Measurements from ENCODE around the gene MC2R. TPM values are rescaled to one million over a fixed set of nuclear protein-coding genes. Genes with fewer than 3 reads are reported as not detected.
"Not testable (repeated sequence)": the region's sequence is repeated elsewhere in the genome, so short reads cannot be mapped to it uniquely, and the experiment has no call there.

The MC2R gene
- total RNA-seq, 1 donor = not detected

DNA sequence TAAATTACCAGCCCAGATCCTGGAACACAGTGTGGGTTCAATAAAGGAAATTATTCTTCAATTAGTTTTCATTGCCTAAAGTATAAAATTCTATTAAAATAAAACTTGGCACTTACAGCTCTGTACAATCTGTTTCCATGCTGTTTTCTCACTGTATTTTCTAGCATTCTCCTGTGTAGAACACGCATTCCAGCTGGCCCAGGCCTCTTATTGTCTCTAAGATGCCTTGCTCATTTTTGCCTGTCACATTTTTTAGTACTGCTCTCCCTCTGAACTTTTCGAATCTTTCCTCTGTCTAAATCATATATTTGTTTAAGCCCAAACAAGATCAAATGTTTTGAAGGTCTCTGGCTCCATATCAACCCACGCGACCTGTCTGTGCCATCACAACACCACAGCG is 20.8 kb downstream of the MC2R start:
- no peak for DNase-seq (ENCODE audit: low read depth in 2 of 3, low spot score in 2 of 3)

DNA sequence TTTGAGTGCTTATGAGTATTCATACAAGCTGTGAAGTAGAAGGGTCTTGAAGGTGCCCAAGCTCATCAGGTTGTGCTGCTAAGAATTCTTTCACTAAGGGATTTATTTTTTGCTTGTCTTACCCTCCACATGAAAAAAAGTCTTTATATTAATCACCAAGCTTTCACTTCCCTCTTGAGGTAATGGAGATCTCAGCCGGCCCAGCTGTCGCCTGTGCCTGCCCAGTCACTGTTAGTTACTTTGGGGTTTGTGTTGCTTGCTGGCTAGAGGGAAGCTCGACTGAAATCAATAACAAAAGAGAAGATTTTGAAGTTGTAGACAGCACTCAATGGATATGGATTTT is 21.9 kb downstream of the MC2R start:
- DNase-seq (ENCODE audit: low read depth in 2 of 3, low spot score in 2 of 3) = no peak

DNA sequence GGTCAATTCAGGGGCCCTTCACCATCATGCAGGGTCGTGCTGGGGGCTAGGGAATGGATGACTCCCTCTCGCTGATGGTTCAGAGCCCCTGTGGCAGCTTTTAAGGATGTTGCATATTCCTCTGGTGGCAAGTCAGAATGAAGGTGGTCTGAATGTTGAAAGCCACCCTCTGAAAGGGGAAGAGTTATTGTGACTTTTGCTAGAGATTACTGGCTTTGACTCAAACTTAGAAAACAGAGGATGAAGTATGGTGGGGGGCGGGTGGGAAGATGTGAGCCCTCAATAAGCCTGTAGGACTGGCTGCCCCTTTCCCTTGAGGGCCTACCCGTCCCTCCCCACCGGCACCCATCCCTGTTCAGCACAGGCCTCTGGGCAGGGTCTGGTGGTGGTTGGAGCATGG is 23.2 kb downstream of the MC2R start:
- DNase-seq (ENCODE audit: low read depth in 2 of 3, low spot score in 2 of 3) = no peak

DNA sequence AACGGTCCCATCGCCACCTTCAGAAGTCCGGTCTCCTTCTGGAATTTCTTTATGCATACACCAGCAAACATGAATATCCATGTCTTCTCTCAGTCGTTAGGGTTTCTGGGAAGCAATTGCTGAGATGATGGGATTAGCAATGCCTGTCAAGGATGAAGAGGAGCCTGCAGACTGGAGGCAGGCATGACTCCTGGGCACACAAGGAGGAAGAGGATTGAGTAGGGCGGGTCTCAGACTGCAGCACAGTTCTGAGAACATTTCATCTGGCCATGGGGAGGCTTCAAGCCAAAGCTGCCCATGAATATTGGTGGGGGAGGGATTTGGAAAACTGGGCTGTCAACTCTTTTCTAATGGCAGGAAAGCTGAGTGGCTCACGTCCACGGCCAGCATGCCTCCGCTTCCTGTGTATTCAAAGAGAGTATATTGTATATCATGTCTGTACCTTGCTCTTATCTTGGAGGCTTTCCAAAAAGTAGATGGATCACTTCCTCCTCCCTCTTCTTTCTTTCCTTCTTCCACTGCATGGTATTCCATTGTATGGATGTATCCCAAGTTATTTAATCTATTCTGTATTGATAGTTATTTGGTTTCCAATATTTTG is 24.5 kb downstream of the MC2R start:
- no peak for DNase-seq (ENCODE audit: low read depth in 2 of 3, low spot score in 2 of 3)

DNA sequence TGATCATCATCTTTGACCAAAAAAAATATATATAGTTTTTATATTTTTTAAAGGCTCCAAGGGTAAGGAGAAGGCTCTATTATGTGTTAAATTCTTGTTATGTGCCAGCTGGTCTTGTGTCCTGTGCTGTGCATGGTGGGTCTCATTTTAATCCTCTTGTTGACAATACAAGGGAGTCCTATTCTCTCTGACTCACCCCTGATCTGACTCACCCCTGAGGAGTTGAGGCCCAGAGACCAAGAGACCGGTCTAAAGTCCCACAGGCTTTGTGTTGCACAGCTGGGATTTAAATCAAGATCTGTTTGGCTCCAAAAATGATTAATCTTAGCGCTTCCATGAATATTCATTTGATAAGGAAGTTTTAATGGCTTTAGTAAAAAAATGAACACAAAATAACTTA is 25.7 kb downstream of the MC2R start:
- DNase-seq (ENCODE audit: low read depth in 2 of 3, low spot score in 2 of 3) = no peak

DNA sequence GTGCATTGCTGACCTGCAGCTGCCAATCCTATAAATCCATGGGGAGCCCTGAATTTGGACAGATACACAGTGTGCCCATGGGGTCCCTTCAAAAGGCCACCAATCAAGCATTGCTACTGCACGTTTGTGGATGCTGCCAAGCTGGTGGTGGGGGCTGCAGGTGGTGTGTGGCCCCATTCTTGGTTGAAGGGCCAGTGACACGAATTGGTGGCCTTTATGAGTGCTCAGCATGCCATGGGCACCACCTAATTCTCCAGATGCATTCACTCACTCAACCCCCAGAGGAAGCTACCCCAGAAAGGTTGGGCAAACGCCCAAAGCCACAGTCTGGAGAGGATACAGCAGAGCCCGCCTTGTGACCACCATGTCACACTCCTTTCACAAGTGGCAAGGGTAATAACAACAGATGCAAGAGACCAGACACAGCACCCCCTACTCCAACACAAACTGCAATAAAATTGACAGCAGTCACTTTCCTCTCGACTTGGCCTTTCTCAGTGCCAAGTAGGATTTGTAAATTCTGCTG is 27.1 kb downstream of the MC2R start:
- no peak for DNase-seq (ENCODE audit: low read depth in 2 of 3, low spot score in 2 of 3)

DNA sequence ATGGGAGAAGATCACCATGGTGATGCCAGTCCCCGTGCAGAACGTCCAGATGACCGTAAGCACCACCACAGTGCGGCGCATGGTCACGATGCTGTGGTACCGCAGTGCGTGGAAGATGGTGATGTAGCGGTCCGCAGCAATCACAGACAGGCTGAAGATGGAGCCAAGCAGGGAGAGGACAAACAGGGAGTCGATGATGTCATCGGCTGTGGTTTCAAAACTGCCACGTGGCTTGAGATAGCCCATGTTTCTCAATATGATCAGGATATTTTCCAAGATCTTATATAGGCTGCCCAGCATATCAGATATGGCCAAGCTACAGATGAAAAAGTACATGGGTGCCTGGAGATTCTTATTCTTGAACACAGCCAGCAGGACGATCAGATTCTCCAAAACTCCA is 30.3 kb downstream of the MC2R start:
- DNase-seq (ENCODE audit: low read depth in 2 of 3, low spot score in 2 of 3) = no peak

DNA sequence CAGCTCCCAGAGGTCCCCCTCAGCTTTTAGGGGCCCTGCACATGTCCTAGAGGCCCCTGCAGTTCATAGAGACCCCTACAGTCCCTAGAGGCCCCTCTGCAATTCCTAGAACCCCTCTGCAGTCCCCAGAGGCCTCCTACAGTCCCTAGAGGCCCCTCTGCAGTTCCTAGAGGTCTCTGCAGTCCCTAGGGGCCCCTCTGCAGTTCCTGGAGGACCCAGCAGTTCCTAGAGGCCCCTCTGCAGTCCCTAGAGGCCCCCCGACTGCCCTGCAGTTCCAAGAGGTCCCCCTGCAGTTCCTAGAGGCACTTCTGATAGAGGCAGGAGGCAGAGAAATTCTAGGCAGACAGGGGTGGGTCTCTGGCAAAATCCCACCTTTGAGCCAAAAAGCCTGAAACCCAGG is 35.4 kb downstream of the MC2R start:
- no peak for DNase-seq (ENCODE audit: low read depth in 2 of 3, low spot score in 2 of 3)

DNA sequence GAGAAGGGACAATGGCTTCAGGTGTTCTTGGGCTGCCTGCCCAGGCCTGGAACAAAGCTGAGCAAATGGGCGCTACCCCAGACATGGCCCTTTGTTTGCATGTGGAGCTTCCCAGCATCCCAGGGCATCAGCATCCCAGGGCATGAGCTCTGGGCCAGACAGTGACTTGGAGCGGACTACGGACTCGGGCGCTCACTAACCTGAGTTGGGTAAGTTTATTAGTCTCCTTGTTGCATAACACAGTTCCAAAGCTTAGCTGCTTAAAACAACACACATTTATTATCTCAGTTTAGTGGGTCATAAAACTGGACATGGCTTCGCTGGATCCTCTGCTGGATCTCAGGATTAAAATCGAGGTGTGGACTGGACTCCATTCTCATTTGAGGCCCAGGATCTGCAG is 35.8 kb downstream of the MC2R start:
- no peak for DNase-seq (ENCODE audit: low read depth in 2 of 3, low spot score in 2 of 3)

DNA sequence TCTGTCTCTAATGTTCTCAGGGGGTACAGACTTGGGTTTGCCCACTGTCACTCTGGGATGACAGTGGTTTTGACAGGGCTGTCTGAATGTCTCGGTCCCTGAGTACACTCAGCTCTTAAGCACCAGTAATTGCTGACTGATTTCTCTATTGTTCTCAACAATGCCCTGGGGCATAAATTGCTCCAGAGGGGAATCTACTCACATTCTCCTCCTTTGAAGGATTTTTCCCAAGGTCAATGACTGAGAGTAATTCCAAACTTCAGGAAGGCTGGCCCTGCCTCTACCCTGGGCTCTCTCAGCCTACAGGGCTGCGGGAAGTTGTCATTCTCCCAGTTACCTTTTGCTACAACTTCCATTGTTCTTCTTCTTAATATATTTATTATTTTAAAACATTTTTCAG is 36.5 kb downstream of the MC2R start:
- no peak for DNase-seq (ENCODE audit: low read depth in 2 of 3, low spot score in 2 of 3)

DNA sequence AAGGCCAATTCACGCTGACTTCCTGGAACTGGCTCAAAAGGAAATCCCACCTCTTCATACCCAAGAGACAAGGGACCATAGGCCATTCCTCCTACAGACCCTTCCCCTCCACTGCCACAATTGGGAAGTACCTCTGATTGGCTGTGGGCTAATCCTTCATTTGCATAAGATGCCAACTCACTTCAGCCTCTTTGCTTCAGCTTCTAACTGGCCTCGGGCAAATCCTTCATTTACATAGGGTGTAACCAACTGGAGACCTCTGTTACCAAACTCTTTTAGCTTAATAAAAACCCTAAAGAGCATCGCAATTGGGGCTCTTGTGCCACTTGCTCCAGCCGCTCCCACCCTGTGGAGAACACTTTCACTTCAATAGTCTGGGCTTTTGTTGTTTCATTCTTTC is 38.2 kb downstream of the MC2R start:
- DNase-seq (ENCODE audit: low read depth in 2 of 3, low spot score in 2 of 3) = no peak

DNA sequence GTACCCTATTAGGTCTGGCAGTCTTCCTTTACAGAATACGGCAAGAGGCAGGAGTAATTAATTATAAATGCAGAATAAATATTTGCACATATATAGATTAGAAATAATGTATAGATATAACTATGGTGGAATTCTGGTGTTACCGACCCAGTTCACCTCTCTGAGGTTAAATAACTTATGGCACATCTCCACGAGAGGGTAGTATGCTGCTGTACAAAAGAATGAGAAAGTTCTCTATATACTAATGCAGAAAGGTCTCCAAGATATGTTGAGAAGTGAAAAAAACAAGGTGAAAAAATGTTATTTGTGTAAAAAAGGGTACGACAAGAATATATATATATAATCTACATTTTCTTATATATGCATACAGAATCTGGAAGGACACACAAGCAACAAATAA is 40.8 kb downstream of the MC2R start:
- DNase-seq (ENCODE audit: low read depth in 2 of 3, low spot score in 2 of 3) = no peak

DNA sequence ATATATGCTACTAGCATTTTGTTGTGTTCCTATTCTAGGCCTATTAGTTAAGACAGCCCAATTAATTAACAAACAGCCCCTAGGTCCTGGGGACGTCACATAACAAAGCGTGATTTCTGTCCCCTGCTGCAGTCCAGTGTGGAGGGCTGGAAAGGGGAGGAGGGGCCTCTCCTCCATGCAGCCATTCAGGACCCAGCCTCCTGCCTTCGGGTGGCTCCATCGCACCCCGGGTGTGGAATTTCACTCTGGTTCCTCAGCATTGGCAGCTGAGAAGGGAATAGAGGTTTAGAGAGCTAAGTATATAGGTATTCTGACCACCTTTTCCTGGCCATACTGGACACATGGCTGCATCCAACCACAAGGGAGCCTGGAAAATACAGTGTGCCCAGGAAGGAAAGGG is 42.4 kb downstream of the MC2R start:
- DNase-seq (ENCODE audit: low read depth in 2 of 3, low spot score in 2 of 3) = no peak

DNA sequence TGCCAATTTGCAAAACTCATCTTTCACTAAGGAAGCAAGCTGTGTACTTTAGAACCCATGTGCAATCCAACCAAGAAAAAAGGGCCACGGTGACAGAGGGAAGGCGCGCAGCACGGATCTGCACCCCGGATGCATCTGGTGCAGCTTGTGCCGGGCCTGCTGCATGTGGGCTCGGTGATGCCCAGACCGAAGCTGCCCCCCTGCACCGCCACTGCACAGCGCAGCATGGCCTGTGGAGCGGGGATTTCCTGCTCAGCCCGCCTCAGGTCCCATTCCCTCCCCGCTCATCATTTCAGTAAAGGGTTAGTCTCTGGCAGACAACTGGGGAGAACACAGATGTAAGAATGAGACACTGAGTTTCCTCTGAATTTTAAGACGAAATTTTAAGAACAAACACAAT is 43.0 kb downstream of the MC2R start:
- DNase-seq (ENCODE audit: low read depth in 2 of 3, low spot score in 2 of 3) = no peak

DNA sequence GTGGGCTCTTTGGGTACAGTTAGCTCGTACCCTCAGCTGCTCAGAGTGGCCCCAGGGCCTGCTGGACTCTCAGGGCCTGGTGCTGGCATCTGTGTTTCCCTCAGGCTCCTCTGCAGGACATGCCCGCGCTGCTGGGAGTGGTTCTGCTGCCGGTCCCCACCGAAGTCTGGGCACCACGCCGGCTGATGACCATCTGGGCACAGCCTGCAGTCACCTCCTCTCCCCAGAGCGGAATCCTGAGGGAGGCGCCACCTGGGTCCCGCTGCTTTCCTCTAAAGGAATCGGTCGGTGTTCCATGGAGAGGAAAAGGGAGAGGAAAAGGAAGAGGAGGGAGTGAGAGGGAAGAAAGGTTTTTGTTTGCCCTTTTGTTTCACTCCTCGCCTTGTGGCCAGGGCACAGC is 43.6 kb downstream of the MC2R start:
- no peak for DNase-seq (ENCODE audit: low read depth in 2 of 3, low spot score in 2 of 3)

DNA sequence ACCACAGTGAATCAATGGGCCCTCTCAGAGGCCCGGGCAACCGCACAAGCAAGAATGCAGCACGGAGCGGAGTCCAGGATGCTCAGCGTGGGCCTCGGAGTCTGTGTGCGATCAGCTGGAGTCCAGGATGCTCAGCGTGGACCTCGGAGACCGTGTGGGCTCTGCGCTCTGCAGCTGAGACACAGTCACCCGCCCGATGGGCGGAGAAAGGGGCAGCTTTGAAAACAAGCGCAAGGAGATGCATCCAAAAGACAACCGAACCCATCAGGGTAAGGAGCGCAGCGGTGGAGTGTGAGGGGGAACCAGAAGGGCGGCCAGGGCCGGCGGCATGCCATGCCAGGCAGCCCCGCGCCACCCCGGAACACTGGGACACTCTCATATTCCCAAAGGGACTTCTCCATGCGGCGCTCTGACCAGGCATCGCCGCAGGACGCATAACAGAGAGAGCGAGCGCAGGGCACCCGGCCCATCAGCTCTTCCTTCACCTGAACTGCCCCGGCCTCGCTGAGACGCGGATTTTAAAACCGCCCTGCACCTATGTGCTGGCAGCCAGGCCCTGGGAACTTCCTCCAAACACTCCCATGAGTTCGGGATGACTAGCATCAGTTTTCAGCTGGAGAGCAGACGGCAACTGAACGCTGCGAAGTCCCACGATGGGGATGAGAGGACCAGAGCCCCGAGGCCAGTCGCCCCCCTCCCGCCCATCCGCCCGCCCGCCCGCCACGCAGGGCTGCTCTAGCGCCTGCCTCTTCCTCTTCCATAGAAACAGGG is 46.6 kb downstream of the MC2R start:
- no peak for DNase-seq (ENCODE audit: low read depth in 2 of 3, low spot score in 2 of 3)

DNA sequence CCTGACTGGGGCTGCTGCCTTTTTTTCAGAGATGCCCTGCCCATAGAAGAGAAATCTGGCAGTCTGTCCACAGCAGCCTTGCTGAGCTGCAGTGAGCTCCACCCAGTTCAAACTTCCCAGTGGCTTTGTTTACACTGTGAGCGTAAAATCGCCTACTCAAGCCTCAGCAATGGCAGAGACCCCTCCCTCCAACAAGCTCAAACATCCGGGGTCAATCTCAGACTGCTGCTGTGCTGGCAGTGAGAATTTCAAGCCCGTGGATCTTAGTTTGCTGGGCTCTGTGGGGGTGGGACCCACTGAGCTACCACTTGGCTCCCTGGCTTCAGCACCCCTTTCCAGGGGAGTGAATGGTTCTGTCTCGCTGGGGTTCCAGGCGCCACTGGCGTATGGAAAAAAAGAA is 52.4 kb downstream of the MC2R start:
- DNase-seq (ENCODE audit: low read depth in 2 of 3, low spot score in 2 of 3) = not testable (repeated sequence)

DNA sequence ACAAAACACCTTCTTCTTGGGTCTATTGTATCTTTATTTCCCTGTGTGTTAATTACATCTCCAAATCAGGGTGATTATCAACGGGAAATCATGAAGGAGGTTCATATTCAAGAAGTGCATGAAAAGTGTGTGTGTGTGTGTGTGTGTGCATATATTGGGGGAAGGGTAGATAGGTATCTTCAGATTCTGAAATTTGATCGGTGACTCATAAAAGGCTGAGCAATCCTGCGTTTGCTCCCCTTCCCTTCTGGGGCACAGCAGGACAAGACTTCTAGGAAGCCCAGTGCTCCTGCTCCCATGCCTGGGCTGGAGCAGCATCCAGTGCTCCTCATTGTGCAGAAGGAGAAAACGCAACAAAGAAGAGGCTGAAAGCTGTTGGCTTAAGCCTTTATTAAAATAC is 65.5 kb downstream of the MC2R start:
- no peak for DNase-seq (ENCODE audit: low read depth in 2 of 3, low spot score in 2 of 3)

DNA sequence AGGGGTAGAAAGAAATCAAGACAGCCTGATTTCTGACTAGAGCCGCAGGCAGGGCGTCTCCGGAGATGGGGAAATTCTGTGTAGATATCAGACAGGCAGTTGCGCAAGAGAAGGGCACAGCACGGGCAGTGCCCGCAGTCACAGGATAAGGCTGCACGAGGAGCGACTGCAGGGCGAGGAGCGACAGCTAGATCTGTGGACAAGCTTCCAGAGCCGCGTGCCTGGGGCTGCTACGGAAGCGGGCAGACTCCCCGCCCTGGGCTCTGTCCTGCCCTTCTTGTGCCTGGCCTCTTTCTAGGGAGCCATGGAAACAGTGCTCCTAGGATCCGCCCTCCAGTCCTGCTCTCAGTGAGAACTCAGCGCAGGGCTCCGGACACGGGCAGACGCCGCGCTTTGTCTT is 78.8 kb downstream of the MC2R start:
- DNase-seq (ENCODE audit: low read depth in 2 of 3, low spot score in 2 of 3) = no peak

DNA sequence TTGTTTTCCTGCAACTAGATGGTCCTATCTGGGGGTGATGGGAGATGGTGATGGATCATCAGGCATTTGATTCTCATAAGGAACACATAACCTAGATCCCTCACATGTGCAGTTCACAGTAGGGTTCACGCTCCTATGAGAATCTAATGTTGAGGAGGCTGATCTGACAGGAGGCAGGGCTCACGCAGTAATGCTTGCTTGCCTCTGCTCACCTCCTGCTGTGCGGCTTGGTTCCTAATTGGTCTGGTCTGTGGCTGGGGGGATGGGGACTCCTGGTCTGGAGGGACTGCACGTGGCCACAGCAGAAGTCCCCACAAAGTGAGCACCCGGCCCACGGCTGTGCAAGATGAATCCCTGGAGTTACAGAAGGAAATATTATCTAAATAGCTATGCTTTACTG is 80.1 kb downstream of the MC2R start:
- DNase-seq (ENCODE audit: low read depth in 2 of 3, low spot score in 2 of 3) = no peak

DNA sequence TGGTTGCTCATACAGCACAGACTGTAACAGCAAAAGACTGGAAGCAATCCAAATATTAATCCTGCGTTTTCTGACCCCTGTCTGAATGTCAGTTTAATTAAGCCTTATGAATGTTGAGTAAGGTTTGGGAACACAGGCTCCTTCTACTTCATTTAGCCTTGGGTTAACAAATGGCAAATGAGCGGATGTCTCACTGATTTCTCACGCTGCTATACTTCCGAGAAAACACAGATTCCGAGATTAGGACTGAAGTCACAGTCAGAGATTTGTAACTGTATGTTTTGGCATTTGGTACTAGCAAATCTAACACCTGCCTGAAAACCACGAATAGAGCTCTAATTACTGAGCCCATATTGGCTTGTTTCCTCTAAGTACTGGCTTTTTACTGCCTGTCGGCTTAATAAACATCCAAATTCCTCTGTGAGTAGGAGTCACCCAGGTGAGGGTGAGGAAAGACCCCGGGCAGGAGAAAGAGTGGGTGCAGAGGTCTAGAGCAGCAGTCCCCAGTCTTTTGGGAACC is 80.8 kb downstream of the MC2R start:
- DNase-seq (ENCODE audit: low read depth in 2 of 3, low spot score in 2 of 3) = no peak

All from hematopoietic multipotent progenitor cell (in vitro differentiated cells).